ENCODE results near the gene ITIH4. TPM values are rescaled to one million over a fixed set of nuclear protein-coding genes. Genes with fewer than 3 reads are reported as not detected.

Gene ITIH4
- polyA plus RNA-seq, 1 experiment: 1.4 TPM

DNA sequence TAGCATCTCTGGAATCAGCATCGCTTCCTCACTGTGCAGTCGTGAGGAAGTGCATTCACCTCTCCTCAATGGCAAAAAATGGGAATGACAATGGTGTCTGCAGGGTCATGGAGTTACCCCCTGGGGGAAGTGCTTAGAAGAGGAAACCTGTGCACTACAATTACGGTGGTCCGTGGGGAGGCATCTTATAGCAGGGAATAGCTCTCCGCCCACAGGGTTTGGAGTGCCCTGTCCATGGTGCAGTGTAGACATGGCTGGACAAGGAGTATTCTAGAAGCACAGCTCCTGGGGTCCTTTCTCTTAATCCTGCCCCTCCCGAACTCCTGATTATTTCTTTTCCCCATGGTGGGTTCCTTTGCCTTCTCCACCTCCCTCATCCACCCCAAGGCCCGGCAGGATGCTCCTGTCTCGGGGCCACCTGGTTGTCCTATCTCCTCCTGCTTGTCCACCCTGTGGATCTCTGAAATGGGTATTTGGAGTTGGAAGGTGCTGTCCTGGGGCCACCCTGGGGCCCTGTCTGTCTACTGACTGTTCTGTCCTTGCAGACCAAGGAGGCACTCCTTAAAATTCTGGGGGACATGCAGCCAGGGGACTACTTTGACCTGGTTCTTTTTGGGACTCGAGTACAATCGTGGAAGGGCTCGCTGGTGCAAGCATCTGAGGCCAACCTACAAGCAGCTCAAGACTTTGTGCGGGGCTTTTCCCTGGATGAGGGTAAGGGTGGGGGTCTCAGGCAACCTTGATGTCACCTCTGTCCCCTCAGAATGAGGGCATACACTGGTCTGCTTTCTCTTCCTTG is 47.9 kb downstream of the ITIH4 start:
- ChIA-PET CTCF (no interaction called here), POLR2A (no interaction called here)
- TF ChIP-seq, protein P1, sequence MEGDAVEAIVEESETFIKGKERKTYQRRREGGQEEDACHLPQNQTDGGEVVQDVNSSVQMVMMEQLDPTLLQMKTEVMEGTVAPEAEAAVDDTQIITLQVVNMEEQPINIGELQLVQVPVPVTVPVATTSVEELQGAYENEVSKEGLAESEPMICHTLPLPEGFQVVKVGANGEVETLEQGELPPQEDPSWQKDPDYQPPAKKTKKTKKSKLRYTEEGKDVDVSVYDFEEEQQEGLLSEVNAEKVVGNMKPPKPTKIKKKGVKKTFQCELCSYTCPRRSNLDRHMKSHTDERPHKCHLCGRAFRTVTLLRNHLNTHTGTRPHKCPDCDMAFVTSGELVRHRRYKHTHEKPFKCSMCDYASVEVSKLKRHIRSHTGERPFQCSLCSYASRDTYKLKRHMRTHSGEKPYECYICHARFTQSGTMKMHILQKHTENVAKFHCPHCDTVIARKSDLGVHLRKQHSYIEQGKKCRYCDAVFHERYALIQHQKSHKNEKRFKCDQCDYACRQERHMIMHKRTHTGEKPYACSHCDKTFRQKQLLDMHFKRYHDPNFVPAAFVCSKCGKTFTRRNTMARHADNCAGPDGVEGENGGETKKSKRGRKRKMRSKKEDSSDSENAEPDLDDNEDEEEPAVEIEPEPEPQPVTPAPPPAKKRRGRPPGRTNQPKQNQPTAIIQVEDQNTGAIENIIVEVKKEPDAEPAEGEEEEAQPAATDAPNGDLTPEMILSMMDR (IDR thresholded peaks at IDR 0.05; ENCODE audit: insufficient read depth, low read depth, low read length): no peak

DNA sequence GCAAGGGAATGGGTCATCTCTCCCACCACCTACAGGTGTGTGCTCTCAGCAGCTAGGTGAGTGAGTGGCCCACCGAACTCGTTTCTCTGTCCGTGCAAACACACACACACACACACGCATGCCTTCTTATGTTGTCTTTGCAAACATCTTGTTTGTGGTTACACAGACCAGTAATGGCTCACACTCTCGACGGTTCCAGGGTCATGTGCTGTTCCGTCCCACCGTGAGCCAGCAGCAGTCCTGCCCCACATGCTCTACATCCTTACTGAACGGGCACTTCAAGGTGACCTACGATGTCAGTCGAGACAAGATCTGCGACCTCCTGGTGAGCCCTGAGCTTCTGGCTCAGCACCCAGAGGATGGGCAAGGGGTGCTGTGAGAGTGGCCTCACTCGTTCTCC is 48.7 kb downstream of the ITIH4 start:
- H3K36me3 ChIP-seq (ENCODE audit: control insufficient read depth, insufficient read depth, low read length): no peaks in the 10 kb centered on the region
- TF ChIP-seq, protein P1 (IDR thresholded peaks at IDR 0.05; ENCODE audit: insufficient read depth, low read depth, low read length): no peak
- peaks cover 23% of the 10 kb centered on the region for H3K27me3 ChIP-seq (ENCODE audit: control insufficient read depth, insufficient read depth, low read length)
- DNase-seq (ENCODE audit: low read depth): no peak
- ChIA-PET POLR2A (no interaction called here), CTCF (interaction anchor here (3.0 kb wide), 1 partner anchor 17 kb away, joined by 9 read pairs; no protein-coding TSS in a partner anchor)
- H3K4me3 ChIP-seq (ENCODE audit: low read depth, low read length): no peak overlapping the region

More for the DNA sequence above, 47.9 kb downstream of the ITIH4 start:
- no peak for DNase-seq (ENCODE audit: low read depth)
- no peak overlapping the region for H3K4me3 ChIP-seq (ENCODE audit: low read depth, low read length)
- H3K27me3 ChIP-seq (ENCODE audit: control insufficient read depth, insufficient read depth, low read length): peaks cover 23% of the 10 kb centered on the region
- H3K36me3 ChIP-seq (ENCODE audit: control insufficient read depth, insufficient read depth, low read length): no peaks in the 10 kb centered on the region

DNA sequence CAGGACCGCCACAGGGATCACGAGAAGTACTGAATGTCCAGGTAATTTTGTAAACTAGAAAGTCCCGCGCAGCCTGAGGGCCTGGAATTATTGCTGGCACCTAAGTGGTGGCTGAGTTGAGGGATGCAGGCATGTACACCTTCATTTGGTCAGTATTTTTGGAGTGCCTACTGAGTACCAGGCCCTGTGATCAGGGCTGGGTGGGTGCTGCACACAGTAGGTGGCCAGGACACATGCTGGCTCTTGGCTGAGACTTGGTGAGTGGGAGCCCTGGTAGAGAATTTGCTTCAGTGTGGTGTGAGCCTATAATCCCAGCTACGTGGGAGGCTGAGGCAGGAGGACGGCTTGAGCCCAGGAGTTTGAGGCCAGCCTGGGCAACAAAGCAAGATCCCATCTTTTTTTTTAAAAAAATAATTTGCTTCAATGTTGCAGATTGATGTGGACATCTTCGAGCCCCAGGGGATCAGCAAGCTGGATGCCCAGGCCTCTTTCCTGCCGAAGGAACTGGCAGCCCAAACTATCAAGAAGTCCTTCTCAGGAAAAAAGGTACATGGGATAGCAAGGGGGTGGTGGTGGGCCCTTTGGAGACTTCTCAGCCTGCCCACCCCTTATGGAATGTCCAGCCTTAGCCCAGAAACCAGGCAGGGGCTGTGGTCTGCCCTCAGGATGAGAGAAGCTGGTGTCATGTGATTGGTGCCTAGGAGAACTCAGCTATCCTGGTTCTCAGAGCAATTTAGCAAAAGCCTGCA is 50.5 kb downstream of the ITIH4 start:
- ChIA-PET CTCF (interaction anchor here (1.5 to 3.0 kb wide), 2 partner anchors 12 to 19 kb away, joined by 3 to 9 read pairs; no protein-coding TSS in a partner anchor), POLR2A (no interaction called here)
- H3K27me3 ChIP-seq (ENCODE audit: control insufficient read depth, insufficient read depth, low read length): peaks cover 23% of the 10 kb centered on the region
- no peak overlapping the region for H3K4me3 ChIP-seq (ENCODE audit: low read depth, low read length)
- no peaks in the 10 kb centered on the region for H3K36me3 ChIP-seq (ENCODE audit: control insufficient read depth, insufficient read depth, low read length)
- DNase-seq (ENCODE audit: low read depth): no peak
- TF ChIP-seq, protein P1 (IDR thresholded peaks at IDR 0.05; ENCODE audit: insufficient read depth, low read depth, low read length): no peak

DNA sequence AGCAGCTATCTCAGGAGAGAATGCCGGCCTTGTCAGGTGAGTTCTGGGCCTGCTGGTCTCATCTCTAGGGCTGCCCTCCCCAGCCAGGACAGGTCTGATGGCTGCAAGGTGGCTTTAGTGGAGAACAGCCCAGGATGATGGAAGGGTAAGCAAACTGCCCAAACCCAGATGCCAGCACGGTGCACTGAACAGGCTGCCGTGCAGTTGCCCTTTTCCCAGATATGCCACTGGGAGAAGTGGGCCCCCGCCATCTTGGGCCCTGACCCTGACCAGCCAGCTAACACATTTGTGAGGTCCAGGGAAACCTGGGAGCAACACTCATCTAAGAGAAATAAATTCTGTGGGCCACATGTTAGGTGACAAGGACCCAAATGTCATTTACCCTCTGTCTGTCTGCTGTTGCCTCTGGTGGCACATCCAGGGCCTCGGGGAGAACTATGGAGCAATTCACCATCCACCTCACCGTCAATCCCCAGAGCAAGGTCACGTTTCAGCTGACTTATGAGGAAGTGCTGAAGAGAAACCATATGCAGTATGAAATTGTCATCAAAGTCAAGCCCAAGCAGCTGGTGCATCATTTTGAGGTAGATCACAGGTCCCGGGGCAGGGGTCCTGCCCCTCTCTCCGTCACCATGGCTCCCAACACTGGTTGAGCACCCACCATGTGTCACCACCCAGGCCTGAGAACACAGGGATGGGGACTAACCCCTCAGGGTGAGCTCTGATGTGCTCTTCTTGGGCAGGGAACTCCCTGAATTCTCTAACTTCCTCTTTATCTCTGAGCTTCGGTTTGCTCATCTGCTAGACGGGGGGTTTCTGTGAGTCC is 51.2 kb downstream of the ITIH4 start:
- Histone ChIP-seq H3K36me3 (ENCODE audit: control insufficient read depth, insufficient read depth, low read length) (no peaks in the 10 kb centered on the region), H3K4me3 (ENCODE audit: low read depth, low read length) (no peak overlapping the region), H3K27me3 (ENCODE audit: control insufficient read depth, insufficient read depth, low read length) (peaks cover 23% of the 10 kb centered on the region)
- no peak for DNase-seq (ENCODE audit: low read depth)
- CTCF ChIA-PET: interaction anchor here (1.5 to 3.0 kb wide), 2 partner anchors 13 to 20 kb away, joined by 3 to 9 read pairs; no protein-coding TSS in a partner anchor
- POLR2A ChIA-PET: no interaction called here
- TF ChIP-seq, protein P1 (IDR thresholded peaks at IDR 0.05; ENCODE audit: insufficient read depth, low read depth, low read length): no peak

Data from BJ (cell line).